ENCODE data around the gene CTNNA3.

The CTNNA3 gene

GRCh38 chr10:66842867-66843266 lies 853.1 kb downstream of the CTNNA3 start:
- H3K79me2 ChIP-seq, result no peaks in the 10 kb centered on the region
- TF ChIP-seq CTCF (IDR thresholded peaks at IDR 0.05), result no peak
- H3K27me3 ChIP-seq (ENCODE audit: control insufficient read depth, insufficient read depth, low read length), result no peaks in the 10 kb centered on the region
- H3K9me3 ChIP-seq (ENCODE audit: control insufficient read depth, low read length), result no peaks in the 10 kb centered on the region
- H3K27ac ChIP-seq, result no peak overlapping the region
- H3K4me2 ChIP-seq (ENCODE audit: low read length), result no peak overlapping the region
- H3K4me1 ChIP-seq, result no peaks in the 10 kb centered on the region
- H3K36me3 ChIP-seq (ENCODE audit: control insufficient read depth, insufficient read depth, low read length), result no peaks in the 10 kb centered on the region
- H2AFZ ChIP-seq, result no peak overlapping the region
- no peak overlapping the region for H3K9ac ChIP-seq
- no peak overlapping the region for H3K4me3 ChIP-seq (ENCODE audit: low read depth, low read length)

GRCh38 chr10:66842371-66842770 lies 853.6 kb downstream of the CTNNA3 start:
- no peak overlapping the region for H2AFZ ChIP-seq
- no peak overlapping the region for H3K4me3 ChIP-seq (ENCODE audit: low read depth, low read length)
- no peak overlapping the region for H3K27ac ChIP-seq
- no peaks in the 10 kb centered on the region for H3K79me2 ChIP-seq
- H3K9ac ChIP-seq, result no peak overlapping the region
- H3K9me3 ChIP-seq (ENCODE audit: control insufficient read depth, low read length), result no peaks in the 10 kb centered on the region
- H3K27me3 ChIP-seq (ENCODE audit: control insufficient read depth, insufficient read depth, low read length), result no peaks in the 10 kb centered on the region
- no peak for TF ChIP-seq CTCF (IDR thresholded peaks at IDR 0.05)
- no peak overlapping the region for H3K4me2 ChIP-seq (ENCODE audit: low read length)
- no peaks in the 10 kb centered on the region for H3K4me1 ChIP-seq
- no peaks in the 10 kb centered on the region for H3K36me3 ChIP-seq (ENCODE audit: control insufficient read depth, insufficient read depth, low read length)

GRCh38 chr10:66838656-66839055 lies 857.3 kb downstream of the CTNNA3 start:
- no peaks in the 10 kb centered on the region for H3K36me3 ChIP-seq (ENCODE audit: control insufficient read depth, insufficient read depth, low read length)
- H2AFZ ChIP-seq, result no peak overlapping the region
- no peak overlapping the region for H3K27ac ChIP-seq
- no peaks in the 10 kb centered on the region for H3K9me3 ChIP-seq (ENCODE audit: control insufficient read depth, low read length)
- no peaks in the 10 kb centered on the region for H3K27me3 ChIP-seq (ENCODE audit: control insufficient read depth, insufficient read depth, low read length)
- H3K4me3 ChIP-seq (ENCODE audit: low read depth, low read length), result no peak overlapping the region
- no peaks in the 10 kb centered on the region for H3K4me1 ChIP-seq
- TF ChIP-seq CTCF (IDR thresholded peaks at IDR 0.05), result no peak
- H3K79me2 ChIP-seq, result no peaks in the 10 kb centered on the region
- no peak overlapping the region for H3K9ac ChIP-seq
- H3K4me2 ChIP-seq (ENCODE audit: low read length), result no peak overlapping the region

GRCh38 chr10:66837990-66838389 lies 858.0 kb downstream of the CTNNA3 start:
- Histone ChIP-seq H3K27ac (no peak overlapping the region), H2AFZ (no peak overlapping the region), H3K9ac (no peak overlapping the region), H3K79me2 (no peaks in the 10 kb centered on the region), H3K4me1 (no peaks in the 10 kb centered on the region), H3K4me2 (ENCODE audit: low read length) (no peak overlapping the region), H3K27me3 (ENCODE audit: control insufficient read depth, insufficient read depth, low read length) (no peaks in the 10 kb centered on the region), H3K36me3 (ENCODE audit: control insufficient read depth, insufficient read depth, low read length) (no peaks in the 10 kb centered on the region), H3K4me3 (ENCODE audit: low read depth, low read length) (no peak overlapping the region), H3K9me3 (ENCODE audit: control insufficient read depth, low read length) (no peaks in the 10 kb centered on the region)
- no peak for TF ChIP-seq CTCF (IDR thresholded peaks at IDR 0.05)

- no peaks in the 10 kb centered on the region for H3K36me3 ChIP-seq (ENCODE audit: control insufficient read depth, insufficient read depth, low read length)
- H3K79me2 ChIP-seq, result no peaks in the 10 kb centered on the region
- no peak overlapping the region for H3K27ac ChIP-seq
- no peak overlapping the region for H3K4me2 ChIP-seq (ENCODE audit: low read length)
- no peak overlapping the region for H3K4me3 ChIP-seq (ENCODE audit: low read depth, low read length)
- no peaks in the 10 kb centered on the region for H3K4me1 ChIP-seq
- H3K9me3 ChIP-seq (ENCODE audit: control insufficient read depth, low read length), result no peaks in the 10 kb centered on the region
- no peaks in the 10 kb centered on the region for H3K27me3 ChIP-seq (ENCODE audit: control insufficient read depth, insufficient read depth, low read length)
- no peak for TF ChIP-seq CTCF (IDR thresholded peaks at IDR 0.05)
- no peak overlapping the region for H3K9ac ChIP-seq
- H2AFZ ChIP-seq, result no peak overlapping the region
Measured at GRCh38 chr10:66837335-66837734, 858.7 kb downstream of the CTNNA3 start.

Data from parathyroid adenoma (tissue), 2 donors.